Activated CD4-positive, alpha-beta T cell treated with anti-CD3 and anti-CD28 coated beads, Interleukin-2, amount 10 ng/mL, durations not matched to agents 24 days and 14 days (primary cell): ENCODE results near the gene ARHGAP4. TPM values are rescaled to one million over a fixed set of nuclear protein-coding genes. Genes with fewer than 3 reads are reported as not detected.

Experiments used
- DNase-seq: peaks from one replicate; pipeline ENCODE4 v3.0.0; 2022
- H3K27ac Mint-ChIP-seq: one replicate; pipeline ENCODE4 v1.8.0; 2022; ENCODE audit warnings: mild to moderate bottlenecking, mixed read lengths
- H3K27me3 Mint-ChIP-seq: one replicate; pipeline ENCODE4 v1.8.0; 2022; ENCODE audit warnings: mixed read lengths
- H3K36me3 Mint-ChIP-seq: one replicate; pipeline ENCODE4 v1.8.0; 2022; ENCODE audit warnings: low read depth, mild to moderate bottlenecking, mixed read lengths
- H3K4me1 Mint-ChIP-seq: one replicate; pipeline ENCODE4 v1.8.0; 2021; ENCODE audit warnings: mixed read lengths
- H3K4me3 Mint-ChIP-seq: one replicate; pipeline ENCODE4 v1.8.0; 2022; ENCODE audit warnings: mild to moderate bottlenecking, moderate library complexity, mixed read lengths
- H3K9me3 Mint-ChIP-seq: one replicate; pipeline ENCODE4 v1.8.0; 2021; ENCODE audit warnings: mixed read lengths
- intact Hi-C: fragments of 100-400 bp; cut with micrococcal nuclease; formaldehyde crosslinking; loops from one replicate; pipeline ENCODE4 v1.15.1; 2023
- total RNA-seq: library from RNA; stranded (reverse); gene quantifications from 2 replicates; pipeline ENCODE4 v1.2.3, GENCODE V29; 2022

ARHGAP4 gene
- total RNA-seq, 1 donor from 2014 or later, result 137 TPM

DNA sequence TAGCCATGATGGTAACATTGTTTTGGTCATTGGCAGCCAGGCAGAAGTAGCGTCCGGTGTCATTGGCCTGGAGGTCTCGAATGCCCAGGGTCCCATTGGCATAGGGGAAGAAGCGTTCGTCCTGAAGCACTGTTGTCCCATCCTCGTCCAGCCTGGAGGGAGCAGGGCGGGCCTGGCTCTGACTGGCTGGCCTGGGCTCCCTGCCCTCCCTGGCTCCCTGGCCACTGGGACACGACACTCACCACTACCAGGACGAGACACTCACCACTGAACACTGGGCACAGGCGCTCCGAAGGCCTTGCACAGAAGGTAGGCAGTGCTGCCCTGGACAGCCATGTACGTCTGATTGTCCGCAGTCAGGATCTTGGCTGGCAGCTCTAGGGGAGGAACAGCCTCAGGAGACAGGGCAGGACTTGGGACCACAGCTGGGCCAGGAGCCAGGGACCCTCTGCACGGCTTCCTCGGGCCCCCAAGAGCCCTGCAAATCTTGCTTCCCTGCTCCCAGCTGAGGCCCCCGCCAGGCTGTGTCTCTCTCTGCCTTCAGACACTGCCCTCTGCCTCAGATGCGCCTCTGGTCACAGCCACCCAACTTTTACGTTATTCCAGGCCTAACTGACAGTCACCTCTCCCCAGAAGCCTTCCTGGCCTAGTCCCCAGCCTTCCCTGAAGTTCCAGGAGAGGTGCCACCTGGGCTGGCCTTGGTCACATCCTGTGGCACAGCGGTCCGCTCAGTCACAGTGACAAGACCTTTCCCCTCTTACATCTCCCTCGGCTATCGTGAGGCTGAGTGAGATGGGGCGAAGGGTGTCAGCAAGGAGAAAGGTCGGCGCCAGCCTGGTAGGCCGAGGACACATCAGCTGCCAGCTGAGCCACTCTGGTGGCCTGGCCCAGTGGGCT lies 57.2 kb downstream of the ARHGAP4 start:
- H3K27ac Mint-ChIP-seq, result no peak overlapping the region

GRCh38 chrX:153867671-153868070 lies 58.4 kb downstream of the ARHGAP4 start:
- H3K27me3 Mint-ChIP-seq, result peaks cover 2% of the 10 kb centered on the region
- no peaks in the 10 kb centered on the region for H3K9me3 Mint-ChIP-seq
- DNase-seq, result no peak
- intact Hi-C loops, result no loop called here
- no peak overlapping the region for H3K4me3 Mint-ChIP-seq
- H3K4me1 Mint-ChIP-seq, result no peaks in the 10 kb centered on the region
- H3K27ac Mint-ChIP-seq, result no peak overlapping the region
- no peaks in the 10 kb centered on the region for H3K36me3 Mint-ChIP-seq

More for the DNA sequence above, 57.2 kb downstream of the ARHGAP4 start:
- DNase-seq, result no peak
- intact Hi-C loops, result no loop called here
- peaks cover 4% of the 10 kb centered on the region for H3K27me3 Mint-ChIP-seq
- H3K4me3 Mint-ChIP-seq, result no peak overlapping the region
- no peaks in the 10 kb centered on the region for H3K4me1 Mint-ChIP-seq
- H3K36me3 Mint-ChIP-seq, result no peaks in the 10 kb centered on the region
- H3K9me3 Mint-ChIP-seq, result no peaks in the 10 kb centered on the region

- Mint-ChIP-seq H3K27me3 (no peaks in the 10 kb centered on the region), H3K9me3 (no peaks in the 10 kb centered on the region), H3K4me3 (no peak overlapping the region), H3K36me3 (no peaks in the 10 kb centered on the region), H3K4me1 (no peaks in the 10 kb centered on the region), H3K27ac (no peak overlapping the region)
- DNase-seq, result no peak
- intact Hi-C loops, result no loop called here
These were observed 58.9 kb downstream of the ARHGAP4 start for GRCh38 chrX:153867139-153867538.

- Mint-ChIP-seq H3K4me1 (no peaks in the 10 kb centered on the region), H3K4me3 (no peak overlapping the region), H3K27me3 (no peaks in the 10 kb centered on the region), H3K36me3 (no peaks in the 10 kb centered on the region), H3K27ac (no peak overlapping the region), H3K9me3 (no peaks in the 10 kb centered on the region)
- intact Hi-C loops, result no loop called here
- no peak for DNase-seq
These were observed 59.6 kb downstream of the ARHGAP4 start for GRCh38 chrX:153866302-153867019.

DNA sequence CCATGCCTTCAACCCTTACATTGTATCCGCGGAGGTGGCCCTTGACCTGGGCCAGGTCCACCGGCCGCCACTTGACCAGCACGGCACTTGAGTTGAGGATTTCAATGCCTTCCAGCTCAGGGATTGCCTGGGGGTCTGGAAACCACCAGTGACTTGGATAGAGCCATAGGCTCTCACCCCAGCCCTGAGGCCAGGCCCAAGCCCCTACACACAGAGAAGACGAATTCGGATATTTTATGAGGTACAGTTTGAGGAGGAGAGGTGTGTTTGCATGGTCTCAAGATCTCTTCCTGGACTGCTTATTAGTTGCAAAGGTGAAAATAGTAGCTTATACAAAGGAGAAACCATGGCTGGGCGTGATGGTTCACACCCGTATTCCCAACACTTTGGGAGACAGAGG lies 60.4 kb downstream of the ARHGAP4 start:
- Mint-ChIP-seq H3K4me3 (no peak overlapping the region), H3K4me1 (no peaks in the 10 kb centered on the region), H3K36me3 (no peaks in the 10 kb centered on the region), H3K27ac (no peak overlapping the region), H3K27me3 (no peaks in the 10 kb centered on the region), H3K9me3 (no peaks in the 10 kb centered on the region)
- intact Hi-C loops, result no loop called here
- DNase-seq, result no peak

DNA sequence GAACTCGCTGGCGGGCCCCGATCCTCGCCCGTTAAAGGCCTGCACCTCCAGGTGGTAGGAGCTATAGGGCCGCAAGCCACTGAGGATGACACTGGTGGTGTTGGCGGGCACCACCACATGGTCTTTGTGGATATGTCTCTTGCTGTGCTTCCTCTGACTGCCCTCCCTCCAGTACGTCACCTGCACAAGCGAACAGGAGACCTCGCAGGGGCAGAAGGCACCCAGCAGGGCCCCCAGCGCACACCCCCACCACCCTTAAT lies 60.8 kb downstream of the ARHGAP4 start:
- Mint-ChIP-seq H3K4me3 (no peak overlapping the region), H3K4me1 (no peaks in the 10 kb centered on the region), H3K27me3 (no peaks in the 10 kb centered on the region), H3K9me3 (no peaks in the 10 kb centered on the region), H3K27ac (no peak overlapping the region), H3K36me3 (no peaks in the 10 kb centered on the region)
- intact Hi-C loops, result no loop called here
- no peak for DNase-seq

GRCh38 chrX:153864561-153865320 lies 61.3 kb downstream of the ARHGAP4 start:
- Mint-ChIP-seq H3K27me3 (no peaks in the 10 kb centered on the region), H3K27ac (no peak overlapping the region), H3K9me3 (no peaks in the 10 kb centered on the region), H3K4me3 (no peak overlapping the region), H3K4me1 (no peaks in the 10 kb centered on the region), H3K36me3 (no peaks in the 10 kb centered on the region)
- intact Hi-C loops, result no loop called here
- DNase-seq, result no peak

DNA sequence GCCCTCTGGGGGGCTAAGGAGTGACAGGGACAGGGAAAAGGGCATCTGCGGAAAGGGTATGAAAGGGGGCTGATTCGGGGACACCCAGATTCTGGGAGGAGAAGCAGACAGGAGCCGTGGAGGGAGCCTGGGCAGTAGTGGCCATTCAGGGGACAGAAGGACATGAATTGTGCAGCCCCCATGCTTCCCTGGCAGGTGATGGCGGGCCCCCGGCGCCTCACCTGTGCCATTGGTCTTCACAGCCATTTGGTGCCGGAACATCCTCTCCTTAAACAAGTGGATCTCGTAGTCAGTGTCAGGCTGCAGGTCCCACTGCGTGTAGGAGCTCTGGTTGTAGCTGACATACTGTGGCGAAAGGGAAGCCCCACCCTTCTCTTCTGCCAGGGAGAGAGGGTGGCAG lies 62.0 kb downstream of the ARHGAP4 start:
- DNase-seq, result no peak
- intact Hi-C loops, result no loop called here
- H3K9me3 Mint-ChIP-seq, result no peaks in the 10 kb centered on the region
- no peaks in the 10 kb centered on the region for H3K4me1 Mint-ChIP-seq
- no peaks in the 10 kb centered on the region for H3K36me3 Mint-ChIP-seq
- no peak overlapping the region for H3K27ac Mint-ChIP-seq
- peaks cover 3% of the 10 kb centered on the region for H3K27me3 Mint-ChIP-seq
- H3K4me3 Mint-ChIP-seq, result no peak overlapping the region

- no peaks in the 10 kb centered on the region for H3K36me3 Mint-ChIP-seq
- intact Hi-C loops, result no loop called here
- no peak overlapping the region for H3K4me3 Mint-ChIP-seq
- H3K27ac Mint-ChIP-seq, result no peak overlapping the region
- H3K4me1 Mint-ChIP-seq, result no peaks in the 10 kb centered on the region
- DNase-seq, result no peak
- no peaks in the 10 kb centered on the region for H3K9me3 Mint-ChIP-seq
- H3K27me3 Mint-ChIP-seq, result peaks cover 3% of the 10 kb centered on the region
These were observed 62.6 kb downstream of the ARHGAP4 start for GRCh38 chrX:153863251-153863991.

DNA sequence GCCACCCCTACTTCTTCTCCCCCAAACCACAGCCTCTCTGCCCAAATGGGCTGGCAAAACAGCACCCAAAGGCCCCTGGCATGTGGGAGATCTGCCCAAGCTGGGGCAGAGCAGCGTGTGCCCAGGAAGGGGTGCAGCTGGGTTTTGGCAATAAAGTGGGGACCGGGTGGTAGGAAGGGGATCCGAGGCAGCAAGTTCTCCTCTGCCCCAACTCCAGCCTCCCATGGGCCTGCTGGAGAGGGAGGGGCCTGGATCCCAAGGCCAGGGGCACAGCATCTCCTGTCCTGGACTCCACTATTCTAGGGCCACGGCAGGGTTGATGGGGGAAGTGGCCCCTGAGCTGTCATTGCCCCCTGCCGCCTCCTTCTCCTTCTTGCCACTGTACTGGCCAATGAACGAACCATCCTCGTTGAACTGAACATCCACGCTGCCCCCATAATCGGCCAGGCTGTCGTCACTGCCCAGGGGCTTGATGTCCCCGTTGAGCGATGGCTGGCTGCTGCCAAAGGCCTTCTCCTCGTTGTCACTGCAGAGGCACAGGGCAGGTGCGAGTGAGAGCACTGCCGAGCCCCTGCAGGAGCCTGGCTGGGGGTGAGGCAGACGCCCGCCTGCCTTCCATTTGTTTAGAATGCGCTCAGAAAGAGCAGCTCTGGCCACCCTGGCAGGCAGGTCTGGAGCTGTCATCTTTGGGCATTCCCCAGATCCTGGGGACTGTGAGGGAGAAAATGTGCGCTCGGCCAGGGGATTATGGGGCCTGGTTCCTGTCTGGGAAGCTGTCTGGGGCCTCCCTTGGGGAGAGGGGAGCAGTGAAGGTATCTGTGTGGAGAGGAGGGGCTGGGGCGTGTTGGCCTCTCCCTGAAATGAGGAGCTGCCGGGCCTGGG lies 63.5 kb downstream of the ARHGAP4 start:
- Mint-ChIP-seq H3K27ac (no peak overlapping the region), H3K9me3 (no peaks in the 10 kb centered on the region), H3K4me1 (no peaks in the 10 kb centered on the region), H3K27me3 (peaks cover 3% of the 10 kb centered on the region), H3K4me3 (no peak overlapping the region), H3K36me3 (no peaks in the 10 kb centered on the region)
- DNase-seq, result no peak
- intact Hi-C loops, result no loop called here

- Mint-ChIP-seq H3K4me3 (no peak overlapping the region), H3K27ac (no peak overlapping the region), H3K4me1 (no peaks in the 10 kb centered on the region), H3K27me3 (peaks cover 3% of the 10 kb centered on the region), H3K9me3 (no peaks in the 10 kb centered on the region), H3K36me3 (no peaks in the 10 kb centered on the region)
- intact Hi-C loops, result no loop called here
- no peak for DNase-seq
These were observed 64.2 kb downstream of the ARHGAP4 start for GRCh38 chrX:153861733-153862310.

GRCh38 chrX:153861151-153861550 lies 64.9 kb downstream of the ARHGAP4 start:
- H3K36me3 Mint-ChIP-seq, result no peaks in the 10 kb centered on the region
- DNase-seq, result no peak
- no peaks in the 10 kb centered on the region for H3K4me1 Mint-ChIP-seq
- H3K27ac Mint-ChIP-seq, result no peak overlapping the region
- H3K4me3 Mint-ChIP-seq, result no peak overlapping the region
- peaks cover 3% of the 10 kb centered on the region for H3K27me3 Mint-ChIP-seq
- no peaks in the 10 kb centered on the region for H3K9me3 Mint-ChIP-seq
- intact Hi-C loops, result no loop called here
